Measurements from ENCODE around the gene ALG12.

ALG12 gene

GRCh38 chr22:49957826-49958365, 39.7 kb upstream of the ALG12 start:
- DNase-seq, result no peak

- no peak for DNase-seq
Observed at GRCh38 chr22:49956914-49957825, 38.9 kb upstream of the ALG12 start.

GRCh38 chr22:49956418-49956770, 38.2 kb upstream of the ALG12 start:
- DNase-seq, result no peak

GRCh38 chr22:49955581-49956417, 37.6 kb upstream of the ALG12 start:
- DNase-seq, result no peak

- DNase-seq, result no peak
Observed at GRCh38 chr22:49954991-49955580, 36.8 kb upstream of the ALG12 start.

- DNase-seq, result no peak
Observed at GRCh38 chr22:49954354-49954753, 36.1 kb upstream of the ALG12 start.

- no peak for DNase-seq
Observed at GRCh38 chr22:49953680-49954344, 35.6 kb upstream of the ALG12 start.

- no peak for DNase-seq
Observed at GRCh38 chr22:49953027-49953679, 34.9 kb upstream of the ALG12 start.

GRCh38 chr22:49951986-49952896, 34.0 kb upstream of the ALG12 start:
- no peak for DNase-seq

GRCh38 chr22:49951678-49951985, 33.4 kb upstream of the ALG12 start:
- DNase-seq, result no peak

- DNase-seq, result peak; percentile 61
Observed at GRCh38 chr22:49951000-49951677, 32.9 kb upstream of the ALG12 start.

- DNase-seq, result no peak
Observed at GRCh38 chr22:49950396-49950994, 32.3 kb upstream of the ALG12 start.

GRCh38 chr22:49949914-49950292, 31.7 kb upstream of the ALG12 start:
- DNase-seq, result no peak

GRCh38 chr22:49948958-49949913, 31.0 kb upstream of the ALG12 start:
- no peak for DNase-seq

- DNase-seq, result no peak
Observed at GRCh38 chr22:49948116-49948957, 30.1 kb upstream of the ALG12 start.

- no peak for DNase-seq
Observed at GRCh38 chr22:49947296-49947622, 29.0 kb upstream of the ALG12 start.

GRCh38 chr22:49946612-49947295, 28.5 kb upstream of the ALG12 start:
- DNase-seq, result no peak
